KMS-11 (cell line): ENCODE measurements around the gene DUSP3.

Experiments used
- H2AFZ ChIP-seq: fragments of 200-600 bp; sonication (generic); 2 replicates; pipeline ENCODE4 v1.6.1; 2016; ENCODE audit warnings: antibody characterized with exemption, mixed run types, low read depth
- H3K27ac ChIP-seq: fragments of 200-600 bp; sonication (generic); 2 replicates; pipeline ENCODE4 v1.6.1; 2016; ENCODE audit warnings: mild to moderate bottlenecking, mixed run types
- H3K27me3 ChIP-seq: fragments of 200-600 bp; sonication (generic); 2 replicates; pipeline ENCODE4 v1.6.1; 2017; ENCODE audit warnings: mild to moderate bottlenecking, low read depth, mixed run types, moderate library complexity; ENCODE audit not compliant: insufficient read depth
- H3K36me3 ChIP-seq: fragments of 200-600 bp; sonication (generic); 2 replicates; pipeline ENCODE4 v1.6.1; 2017; ENCODE audit warnings: mild to moderate bottlenecking, mixed run types; ENCODE audit not compliant: insufficient read depth
- H3K4me1 ChIP-seq: fragments of 200-600 bp; sonication (generic); 2 replicates; pipeline ENCODE4 v1.6.1; 2016; ENCODE audit warnings: mild to moderate bottlenecking, low read depth, mixed run types; ENCODE audit not compliant: poor library complexity, severe bottlenecking
- H3K4me2 ChIP-seq: fragments of 200-600 bp; sonication (generic); 2 replicates; pipeline ENCODE4 v1.7.0; 2016; ENCODE audit warnings: mild to moderate bottlenecking, mixed run types
- H3K4me3 ChIP-seq: fragments of 200-600 bp; sonication (generic); IDR thresholded peaks from 2 replicates; pipeline ENCODE4 v1.6.1; 2017; ENCODE audit warnings: low read depth, low read length, mixed read lengths; ENCODE audit not compliant: insufficient read depth
- H3K79me2 ChIP-seq: fragments of 200-600 bp; sonication (generic); 2 replicates; pipeline ENCODE4 v1.6.1; 2016; ENCODE audit warnings: low read depth, mixed run types; ENCODE audit not compliant: insufficient read depth
- H3K9ac ChIP-seq: fragments of 200-600 bp; sonication (generic); 2 replicates; pipeline ENCODE4 v1.6.1; 2016; ENCODE audit warnings: mild to moderate bottlenecking, mixed run types
- H4K20me1 ChIP-seq: fragments of 200-600 bp; sonication (generic); 2 replicates; pipeline ENCODE4 v1.6.1; 2016; ENCODE audit warnings: mild to moderate bottlenecking, mixed run types; ENCODE audit not compliant: insufficient read depth
- TF ChIP-seq, protein P1 (sequence below): fragments of 200-600 bp; sonication (generic); conservative IDR thresholded peaks from 2 replicates; pipeline ENCODE4 v1.6.1; 2017; ENCODE audit warnings: low read depth, mild to moderate bottlenecking, antibody characterized with exemption, low read length, moderate library complexity, mixed read lengths

DUSP3 gene

DNA sequence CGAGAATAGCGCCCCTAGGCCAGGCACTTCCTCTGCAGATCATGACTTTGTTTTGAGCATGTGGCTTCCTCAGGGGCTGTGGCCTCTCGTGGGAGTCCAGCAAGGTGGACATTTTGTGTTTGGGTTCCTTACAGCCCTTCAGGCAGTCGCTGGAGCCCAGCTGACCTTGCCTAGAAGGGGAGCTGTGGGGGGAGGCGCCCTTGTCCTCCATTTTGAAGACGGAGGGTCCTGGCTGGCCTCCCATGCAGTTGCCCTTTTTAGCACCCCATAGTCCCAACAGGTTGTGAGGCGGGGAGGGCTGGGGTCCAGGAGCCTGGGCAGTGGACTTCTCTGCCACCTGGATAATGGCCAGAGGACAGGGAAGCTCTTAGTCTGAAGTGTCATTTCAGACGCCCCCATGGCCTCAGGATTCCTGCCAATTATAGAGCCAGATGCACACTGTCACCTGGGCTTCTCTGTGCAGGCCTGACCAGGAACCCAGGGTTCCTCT, 21.6 kb downstream of the DUSP3 start:
- no peaks in the 10 kb centered on the region for H3K27me3 ChIP-seq
- H3K79me2 ChIP-seq: no peaks in the 10 kb centered on the region
- H3K4me3 ChIP-seq: no peak overlapping the region
- H4K20me1 ChIP-seq: no peaks in the 10 kb centered on the region
- no peak overlapping the region for H2AFZ ChIP-seq
- TF ChIP-seq, protein P1, sequence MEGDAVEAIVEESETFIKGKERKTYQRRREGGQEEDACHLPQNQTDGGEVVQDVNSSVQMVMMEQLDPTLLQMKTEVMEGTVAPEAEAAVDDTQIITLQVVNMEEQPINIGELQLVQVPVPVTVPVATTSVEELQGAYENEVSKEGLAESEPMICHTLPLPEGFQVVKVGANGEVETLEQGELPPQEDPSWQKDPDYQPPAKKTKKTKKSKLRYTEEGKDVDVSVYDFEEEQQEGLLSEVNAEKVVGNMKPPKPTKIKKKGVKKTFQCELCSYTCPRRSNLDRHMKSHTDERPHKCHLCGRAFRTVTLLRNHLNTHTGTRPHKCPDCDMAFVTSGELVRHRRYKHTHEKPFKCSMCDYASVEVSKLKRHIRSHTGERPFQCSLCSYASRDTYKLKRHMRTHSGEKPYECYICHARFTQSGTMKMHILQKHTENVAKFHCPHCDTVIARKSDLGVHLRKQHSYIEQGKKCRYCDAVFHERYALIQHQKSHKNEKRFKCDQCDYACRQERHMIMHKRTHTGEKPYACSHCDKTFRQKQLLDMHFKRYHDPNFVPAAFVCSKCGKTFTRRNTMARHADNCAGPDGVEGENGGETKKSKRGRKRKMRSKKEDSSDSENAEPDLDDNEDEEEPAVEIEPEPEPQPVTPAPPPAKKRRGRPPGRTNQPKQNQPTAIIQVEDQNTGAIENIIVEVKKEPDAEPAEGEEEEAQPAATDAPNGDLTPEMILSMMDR: no peak
- no peak overlapping the region for H3K4me2 ChIP-seq
- peaks cover 20% of the 10 kb centered on the region for H3K4me1 ChIP-seq
- no peak overlapping the region for H3K9ac ChIP-seq
- H3K27ac ChIP-seq: no peak overlapping the region
- no peaks in the 10 kb centered on the region for H3K36me3 ChIP-seq

DNA sequence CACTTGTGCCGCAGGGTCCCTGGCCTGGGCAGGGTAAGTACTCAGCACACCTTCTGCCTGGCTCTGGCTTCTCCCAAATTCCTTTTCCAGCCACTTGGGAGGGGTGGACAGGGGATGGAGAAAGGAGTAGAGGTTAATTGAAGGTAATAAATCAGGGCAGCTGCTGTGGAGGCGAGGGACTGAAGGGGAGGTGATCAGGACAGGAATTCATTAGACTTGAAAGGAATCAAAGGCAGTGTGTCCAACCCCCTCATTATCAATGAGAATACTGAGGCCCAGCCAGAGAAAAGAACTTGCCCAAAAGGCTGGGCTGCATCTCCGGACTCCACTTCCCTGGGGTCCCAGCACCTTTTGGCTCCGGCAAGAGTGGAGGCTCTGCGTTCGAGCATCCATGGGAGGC, 22.6 kb downstream of the DUSP3 start:
- Histone ChIP-seq H3K4me2 (no peak overlapping the region), H3K4me1 (peaks cover 20% of the 10 kb centered on the region), H2AFZ (no peak overlapping the region), H3K4me3 (no peak overlapping the region), H3K36me3 (no peaks in the 10 kb centered on the region), H3K27ac (no peak overlapping the region), H3K27me3 (no peaks in the 10 kb centered on the region), H3K79me2 (no peaks in the 10 kb centered on the region), H4K20me1 (no peaks in the 10 kb centered on the region), H3K9ac (no peak overlapping the region)
- TF ChIP-seq, protein P1: no peak

DNA sequence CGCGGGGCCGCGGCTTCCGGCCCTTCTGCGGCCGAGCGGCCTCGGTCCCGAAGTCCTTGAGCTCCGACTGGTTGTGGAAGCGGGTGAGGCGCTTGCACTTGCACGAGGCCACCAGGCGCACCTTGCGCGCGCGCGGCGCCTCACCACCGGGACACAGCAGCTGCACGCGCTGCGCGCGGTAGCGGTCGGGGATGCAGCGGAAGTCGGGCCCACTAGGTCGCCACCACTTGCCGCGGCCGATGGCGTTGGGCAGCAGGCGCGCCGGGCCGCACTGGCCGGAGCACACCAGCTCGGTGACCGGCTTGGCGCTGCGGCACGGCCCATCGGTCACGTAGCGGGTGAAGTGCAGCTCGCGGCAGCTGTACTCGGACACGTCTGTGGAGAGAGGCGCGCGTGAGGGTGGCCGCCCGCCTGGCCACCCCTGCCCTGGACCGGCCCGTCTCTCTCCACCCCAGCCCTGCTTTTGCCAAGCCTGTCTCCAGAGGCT, 23.3 kb downstream of the DUSP3 start:
- Histone ChIP-seq H3K4me3 (no peak overlapping the region), H3K9ac (no peak overlapping the region), H3K27ac (no peak overlapping the region), H2AFZ (no peak overlapping the region), H3K4me1 (peaks cover 16% of the 10 kb centered on the region), H3K27me3 (no peaks in the 10 kb centered on the region), H3K4me2 (no peak overlapping the region), H3K36me3 (no peaks in the 10 kb centered on the region), H3K79me2 (no peaks in the 10 kb centered on the region), H4K20me1 (no peaks in the 10 kb centered on the region)
- TF ChIP-seq, protein P1: no peak

DNA sequence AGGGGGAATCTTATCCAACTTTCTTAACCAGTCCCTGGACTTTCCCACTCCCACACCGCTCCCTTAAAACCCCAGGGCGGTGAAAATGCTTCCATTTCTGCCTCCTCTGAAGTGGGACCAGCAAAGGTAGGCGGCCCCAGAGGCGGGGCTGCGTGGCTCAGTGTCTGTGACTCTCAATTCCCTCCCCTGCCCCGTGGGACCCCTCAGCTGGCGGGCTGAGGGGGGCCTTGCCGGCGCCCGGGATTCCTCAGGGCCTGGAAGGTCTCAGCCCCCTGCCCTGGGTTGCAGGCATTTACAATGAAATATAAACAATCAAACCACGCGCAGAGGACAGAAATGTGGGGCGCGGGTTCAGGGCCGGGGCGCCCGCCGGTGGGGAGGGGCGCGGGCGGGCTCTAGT, 23.8 kb downstream of the DUSP3 start:
- Histone ChIP-seq H3K27ac (no peak overlapping the region), H3K36me3 (no peaks in the 10 kb centered on the region), H3K4me3 (no peak overlapping the region), H2AFZ (no peak overlapping the region), H4K20me1 (no peaks in the 10 kb centered on the region), H3K9ac (no peak overlapping the region), H3K27me3 (no peaks in the 10 kb centered on the region), H3K4me1 (peaks cover 16% of the 10 kb centered on the region), H3K4me2 (no peak overlapping the region), H3K79me2 (no peaks in the 10 kb centered on the region)
- TF ChIP-seq, protein P1: no peak
